RCC 7860 (cell line): ENCODE measurements around the gene TBCD.

ENCODE experiments used
- DNase-seq: peaks from one replicate; pipeline ENCODE4 v3.0.0-alpha.2; 2015; ENCODE audit warnings: low spot score
- FAIRE-seq: peaks from 2 replicates; lab custom pipeline; 2012; peaks lifted over from hg19 to GRCh38; lab: Jason Lieb, UNC

Gene TBCD

DNA sequence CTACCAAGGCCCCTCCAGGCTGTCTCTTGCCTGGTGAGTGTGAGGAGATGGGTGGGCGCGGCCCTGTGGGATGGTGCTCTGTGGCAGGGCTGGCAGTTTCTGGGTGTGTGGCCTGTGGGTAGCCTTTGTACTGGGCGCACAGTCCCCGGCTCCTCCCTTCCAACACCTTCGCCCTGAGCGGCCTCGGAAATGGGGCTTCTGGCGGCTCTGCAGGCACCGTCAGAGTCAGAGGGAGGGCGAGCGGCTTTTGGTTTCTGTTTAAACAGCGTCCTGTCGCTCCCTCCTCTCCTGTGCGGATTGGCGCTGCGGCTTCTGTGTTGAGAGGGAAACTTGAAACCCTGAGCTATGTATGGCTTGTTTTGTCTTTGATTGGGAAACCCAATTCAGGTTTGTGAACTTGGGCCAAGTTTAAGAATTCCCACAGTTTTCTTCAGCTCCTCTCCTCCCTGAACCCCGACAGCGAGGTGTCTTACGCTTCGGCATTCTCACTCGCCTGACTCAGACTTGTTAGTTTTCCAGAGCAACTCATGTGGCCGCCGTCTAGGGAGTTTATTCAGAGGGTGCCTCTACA is 96.2 kb downstream of the TBCD start:
- DNase-seq (no peak), FAIRE-seq (no peak)

DNA sequence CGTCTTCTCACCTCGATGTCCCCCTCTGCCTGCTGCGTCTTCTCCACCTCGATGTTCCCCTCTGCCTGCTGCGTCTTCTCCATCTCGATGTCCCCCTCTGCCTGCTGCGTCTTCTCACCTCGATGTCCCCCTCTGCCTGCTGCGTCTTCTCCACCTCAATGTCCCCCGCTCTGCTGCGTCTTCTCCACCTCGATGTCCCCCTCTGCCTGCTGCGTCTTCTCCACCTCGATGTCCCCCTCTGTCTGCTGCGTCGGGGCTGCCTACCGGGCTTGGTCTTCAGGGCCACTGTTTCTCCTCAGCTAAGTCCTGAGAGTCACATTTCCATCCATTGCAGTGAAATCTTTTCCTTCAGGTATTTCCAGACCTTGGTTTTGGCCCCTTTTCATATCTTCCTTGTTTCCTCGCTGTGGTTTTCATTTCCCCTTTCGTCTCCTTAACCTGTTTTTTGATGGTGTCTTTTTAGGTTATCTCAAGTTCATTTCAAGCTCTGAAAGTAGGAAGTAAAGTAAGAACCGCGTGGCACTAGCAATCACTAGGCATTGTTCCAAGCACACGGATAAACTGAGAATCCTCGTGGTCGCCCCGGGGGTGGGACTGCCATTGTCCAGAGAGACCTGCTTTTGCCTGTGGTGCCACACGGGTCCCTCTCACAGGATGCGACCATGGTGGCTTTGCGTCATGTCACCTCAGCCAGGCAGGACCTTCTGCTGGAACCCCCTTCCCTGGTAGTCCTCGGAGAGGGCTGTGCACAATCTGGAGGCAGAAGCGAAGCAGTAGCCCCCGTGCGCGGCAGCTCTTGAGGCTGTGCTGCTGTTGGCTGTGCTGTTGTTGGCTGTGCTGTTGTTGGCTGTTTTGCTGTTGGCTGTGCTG is 97.4 kb downstream of the TBCD start:
- no peak for DNase-seq
- no peak for FAIRE-seq

DNA sequence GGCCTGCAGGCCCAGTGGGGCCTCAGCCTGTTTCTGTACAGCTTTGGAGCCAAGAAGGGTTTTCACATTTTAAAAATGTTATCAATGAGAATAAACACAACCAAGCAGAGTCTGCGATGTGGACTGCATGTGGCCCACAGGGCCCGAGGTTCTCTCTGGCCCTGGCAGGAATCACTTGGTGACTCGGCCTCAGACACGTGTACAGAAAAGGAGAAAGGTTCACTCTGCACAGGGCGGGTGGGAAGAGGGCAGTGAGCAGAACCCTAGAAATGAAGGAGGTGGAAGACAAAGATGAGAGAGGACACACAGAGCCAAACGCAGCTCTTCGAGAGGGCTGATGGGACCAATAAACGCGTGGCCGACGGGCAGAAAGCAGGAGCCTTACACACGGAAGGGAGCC is 99.5 kb downstream of the TBCD start:
- no peak for FAIRE-seq
- DNase-seq, result no peak

DNA sequence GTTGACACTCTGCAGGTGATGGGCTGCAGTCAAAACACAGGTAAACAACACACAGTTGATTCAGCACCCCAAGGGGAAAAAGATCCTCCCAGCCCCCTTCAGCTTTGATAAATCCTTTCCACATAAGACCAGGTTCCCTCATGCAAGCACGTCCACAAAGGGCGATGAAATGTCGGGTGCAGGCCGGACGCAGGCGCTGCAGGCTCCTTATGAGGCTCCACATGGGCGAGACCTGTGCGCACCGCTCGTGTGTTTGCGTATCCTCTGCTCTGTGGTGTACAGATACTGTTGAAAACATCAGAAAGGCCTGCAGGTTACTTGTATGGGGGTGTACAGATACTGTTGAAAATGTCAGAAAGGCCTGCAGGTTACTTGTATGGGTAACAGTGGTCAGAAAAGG is 102.4 kb downstream of the TBCD start:
- FAIRE-seq (no peak), DNase-seq (no peak)

DNA sequence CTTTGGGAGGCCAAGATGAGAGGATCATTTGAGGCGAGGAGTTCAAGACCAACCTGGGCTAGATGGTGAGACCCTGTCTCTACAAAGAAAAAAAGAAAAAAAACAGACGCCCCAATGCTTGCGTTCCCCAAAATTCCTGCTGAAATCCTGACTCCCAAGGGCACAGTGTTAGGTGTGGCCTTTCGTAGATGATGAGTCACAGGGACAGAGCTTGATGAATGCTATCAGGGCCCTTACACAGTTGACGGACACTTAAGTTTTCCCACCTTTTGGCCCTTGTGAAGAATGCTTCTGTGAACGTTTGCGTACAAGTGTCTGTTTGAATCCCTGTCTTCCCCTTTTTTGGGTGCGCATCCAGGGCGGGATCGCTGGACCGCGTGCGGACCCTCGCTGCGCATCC is 104.5 kb downstream of the TBCD start:
- no peak for FAIRE-seq
- no peak for DNase-seq

DNA sequence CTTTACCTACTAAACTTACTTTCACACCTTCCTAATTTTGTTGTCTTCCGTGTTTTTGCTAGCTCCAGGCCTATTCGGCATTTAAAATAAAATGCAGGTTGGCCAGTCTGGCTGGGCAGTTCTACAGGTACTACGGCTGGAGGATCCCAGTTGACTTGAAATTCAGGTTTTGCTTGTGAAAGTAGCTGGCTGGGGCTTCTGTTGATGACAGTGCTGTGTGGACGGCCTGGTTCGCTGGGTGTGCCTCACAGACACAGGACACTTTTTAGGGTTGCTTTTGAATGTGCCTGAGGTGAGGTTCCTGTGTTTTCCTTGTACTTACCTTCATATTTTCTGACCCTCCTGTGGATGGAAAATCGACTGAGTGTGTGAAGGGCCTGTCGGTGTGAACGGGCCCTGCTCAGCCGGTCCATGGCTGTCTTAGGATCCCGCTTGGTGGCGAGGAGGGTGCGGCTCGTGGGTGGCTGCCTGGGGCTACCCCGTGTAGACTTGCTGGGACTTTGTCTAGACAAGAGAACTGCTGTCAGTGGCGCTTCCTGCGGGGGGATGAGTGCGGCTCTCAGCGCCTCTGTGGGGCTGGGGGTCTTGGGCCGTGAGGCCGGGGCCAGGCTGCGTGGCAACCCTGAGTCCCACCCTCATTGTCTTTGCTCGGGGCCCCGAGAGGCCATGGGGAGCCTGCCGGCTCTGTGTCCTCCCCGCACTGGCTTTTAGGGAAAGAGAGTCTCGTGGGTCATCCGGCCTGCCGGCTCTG is 106.7 kb downstream of the TBCD start:
- DNase-seq, result no peak
- no peak for FAIRE-seq

DNA sequence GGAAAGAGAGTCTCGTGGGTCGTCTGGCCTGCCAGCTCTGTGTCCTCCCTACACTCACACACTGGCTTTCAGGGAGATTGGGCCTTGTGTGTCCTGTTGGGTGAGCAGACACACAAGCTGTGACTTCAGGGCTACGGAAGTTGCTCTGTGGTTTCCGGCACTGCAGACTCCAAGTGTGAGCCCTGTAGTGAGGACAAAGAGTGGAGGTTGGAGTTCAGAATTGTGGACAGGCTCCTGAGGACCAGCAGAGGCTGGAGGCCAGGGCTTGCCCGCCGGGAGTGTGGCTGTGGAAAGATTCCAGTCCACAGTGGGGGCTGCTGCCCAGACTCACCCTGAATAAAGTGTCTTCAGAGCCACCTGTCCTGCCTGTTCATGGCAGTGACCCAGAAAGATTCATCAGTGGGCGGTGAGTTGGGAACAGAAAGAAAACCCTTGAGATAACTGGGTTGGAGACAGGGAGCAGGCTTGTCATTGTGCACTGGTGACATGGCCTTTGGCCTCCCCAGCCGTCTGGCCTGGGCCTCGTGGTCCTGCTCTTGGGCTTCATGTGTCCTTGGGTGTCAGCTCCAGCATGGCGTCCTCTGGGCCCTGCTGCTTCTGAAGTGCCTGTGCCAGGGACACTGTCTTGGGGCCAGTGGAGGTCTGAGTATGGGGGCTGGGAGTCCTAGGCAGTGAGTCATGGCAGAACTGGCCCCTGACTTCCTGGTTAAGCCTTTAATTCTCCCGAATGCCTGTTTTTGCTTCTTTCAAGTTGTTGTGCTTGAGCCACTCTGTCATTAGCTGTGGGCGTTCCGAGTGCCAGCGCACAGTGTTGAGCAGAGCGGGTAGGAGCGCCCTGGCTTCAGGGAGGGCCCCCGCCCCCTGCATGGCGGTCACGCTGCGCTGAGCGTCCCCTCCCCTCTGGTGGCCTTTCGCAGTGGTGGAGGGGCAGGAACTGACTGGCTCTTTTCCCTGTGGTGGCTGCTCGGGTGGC is 107.9 kb downstream of the TBCD start:
- peak; percentile 83 for FAIRE-seq
- peak; percentile 91 for DNase-seq

DNA sequence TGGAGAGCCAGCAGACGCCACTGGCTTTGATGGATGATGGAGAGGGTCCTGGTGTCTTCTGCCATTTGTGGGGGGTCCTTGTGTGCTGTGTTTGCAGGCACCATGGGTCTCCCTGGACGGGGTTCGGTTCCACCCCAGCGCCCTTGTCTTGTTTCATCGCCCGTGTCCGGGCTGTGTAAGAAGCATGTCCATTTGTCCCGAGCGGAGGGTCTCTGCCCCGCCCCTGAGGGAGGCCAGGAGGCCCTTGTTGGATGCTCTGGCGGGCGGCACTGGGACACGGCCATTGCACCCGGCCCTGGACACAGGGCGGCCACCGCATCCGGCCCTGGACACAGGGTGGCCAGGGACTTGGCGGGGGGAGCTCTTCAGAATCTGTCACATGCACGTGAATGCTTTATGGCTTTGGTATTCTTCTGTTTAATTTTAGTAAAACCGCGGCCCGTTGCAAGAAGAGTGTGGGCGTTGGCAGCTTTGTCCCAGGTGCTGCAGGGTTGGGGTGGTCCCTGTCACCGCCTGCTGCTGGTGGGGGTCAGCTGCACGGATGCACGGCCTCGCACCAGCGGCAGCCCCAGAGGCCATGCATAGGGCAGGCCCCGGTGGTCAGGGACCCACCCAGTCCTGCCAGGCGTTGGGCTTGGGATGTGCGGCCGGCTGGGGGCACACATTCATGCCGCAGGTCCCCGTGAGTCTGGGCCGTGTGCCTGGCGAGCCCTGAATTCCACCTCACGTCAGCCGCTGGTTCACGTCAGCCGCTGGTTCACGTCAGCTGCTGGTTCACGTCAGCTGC is 108.9 kb downstream of the TBCD start:
- no peak for FAIRE-seq
- DNase-seq, result no peak

DNA sequence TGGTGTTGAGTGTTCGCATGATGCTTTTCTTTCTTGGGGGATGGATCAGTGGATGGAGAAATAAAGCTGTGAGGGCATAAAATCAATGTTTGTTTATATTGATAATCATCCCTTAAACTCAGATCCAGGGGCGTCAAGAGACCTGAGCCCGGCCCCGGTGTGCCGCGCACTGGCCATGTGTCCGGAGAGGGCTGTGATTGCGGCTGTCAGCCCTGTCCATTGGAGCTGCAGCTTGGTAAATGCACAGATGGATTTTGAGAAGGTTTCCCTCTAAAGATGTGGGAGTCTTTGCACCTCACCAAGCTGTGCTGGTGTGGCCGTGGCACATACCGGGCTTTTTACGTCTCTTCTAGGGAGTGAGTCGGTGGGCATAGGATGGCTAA is 109.5 kb downstream of the TBCD start:
- FAIRE-seq (no peak), DNase-seq (no peak)

DNA sequence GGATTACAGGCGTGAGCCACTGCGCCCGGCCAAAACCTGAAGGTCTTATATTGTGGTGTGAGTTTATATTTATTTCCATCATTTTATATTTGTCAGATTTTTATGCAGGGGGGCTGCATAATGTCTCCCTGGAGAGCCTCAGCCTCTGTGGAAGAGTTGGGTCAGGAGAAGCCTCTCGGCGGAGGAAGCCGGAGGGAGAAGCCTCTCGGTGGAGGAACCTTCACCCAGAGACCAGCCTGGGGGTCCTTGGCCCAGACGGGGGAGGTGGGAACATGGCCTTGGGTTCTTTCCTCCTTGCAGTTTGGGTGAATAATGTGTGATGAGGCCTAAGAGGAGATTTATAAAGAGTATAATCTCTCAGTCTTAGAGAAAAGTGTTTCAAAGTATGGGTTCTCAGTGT is 110.3 kb downstream of the TBCD start:
- DNase-seq (no peak), FAIRE-seq (no peak)

DNA sequence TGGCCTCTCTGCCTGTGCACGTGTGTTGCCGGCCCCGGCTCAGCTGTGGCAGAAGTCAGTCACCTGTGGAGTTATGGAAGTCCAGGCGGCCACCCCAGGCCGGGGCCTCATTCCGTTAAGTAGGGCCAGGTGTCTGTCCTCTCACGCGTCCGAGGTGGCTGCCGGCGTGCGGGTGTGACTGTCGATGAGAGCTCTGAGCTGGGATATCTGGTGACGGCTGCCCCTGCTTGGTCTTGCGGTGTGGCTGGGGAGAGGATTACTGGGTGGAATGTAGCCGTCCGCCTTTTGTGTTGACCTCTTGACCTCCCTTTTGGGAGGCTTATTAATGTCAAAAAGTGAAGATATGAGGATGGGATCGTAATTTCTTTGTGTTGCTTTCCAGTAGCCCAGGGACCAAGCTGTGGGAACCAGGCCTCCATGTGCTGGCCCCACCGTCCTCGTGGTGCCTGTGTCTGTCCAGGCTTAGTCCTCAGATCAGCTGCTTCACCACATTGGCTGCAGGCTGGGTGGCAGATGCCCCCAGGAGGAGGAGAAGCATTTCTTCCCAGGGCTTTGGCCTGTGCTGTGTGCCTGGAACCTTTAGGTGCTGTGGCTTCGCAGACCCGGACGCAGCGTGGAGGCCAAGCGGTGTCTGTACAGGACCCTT is 111.0 kb downstream of the TBCD start:
- no peak for DNase-seq
- no peak for FAIRE-seq

DNA sequence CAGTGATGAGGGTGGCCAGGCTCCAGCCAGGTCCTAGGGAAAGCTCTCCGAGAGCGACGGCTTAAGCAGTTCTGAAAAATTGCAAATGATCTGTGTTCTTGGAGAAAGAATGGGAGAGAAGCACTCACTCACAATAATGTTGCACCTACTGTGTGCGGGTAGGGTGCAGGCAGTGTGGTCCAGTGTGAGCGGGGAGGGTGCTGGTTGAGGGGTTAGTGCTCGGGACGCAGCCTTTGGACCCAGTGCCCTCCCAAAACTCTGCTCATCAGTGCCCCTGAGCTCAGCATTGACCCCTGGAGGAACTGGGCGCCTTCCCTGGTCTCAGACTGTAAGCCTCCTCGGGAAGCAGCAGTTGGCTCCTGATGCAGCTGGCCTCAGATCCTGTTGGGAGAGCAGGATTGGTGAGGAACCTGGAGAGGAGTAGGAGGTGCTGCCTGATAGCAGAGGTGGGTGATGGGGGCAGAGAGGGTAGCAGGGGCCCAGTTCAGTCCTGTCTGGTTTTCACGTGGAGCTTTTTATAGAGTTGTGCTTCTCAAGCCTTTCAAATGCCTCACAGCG is 111.6 kb downstream of the TBCD start:
- no peak for FAIRE-seq

DNA sequence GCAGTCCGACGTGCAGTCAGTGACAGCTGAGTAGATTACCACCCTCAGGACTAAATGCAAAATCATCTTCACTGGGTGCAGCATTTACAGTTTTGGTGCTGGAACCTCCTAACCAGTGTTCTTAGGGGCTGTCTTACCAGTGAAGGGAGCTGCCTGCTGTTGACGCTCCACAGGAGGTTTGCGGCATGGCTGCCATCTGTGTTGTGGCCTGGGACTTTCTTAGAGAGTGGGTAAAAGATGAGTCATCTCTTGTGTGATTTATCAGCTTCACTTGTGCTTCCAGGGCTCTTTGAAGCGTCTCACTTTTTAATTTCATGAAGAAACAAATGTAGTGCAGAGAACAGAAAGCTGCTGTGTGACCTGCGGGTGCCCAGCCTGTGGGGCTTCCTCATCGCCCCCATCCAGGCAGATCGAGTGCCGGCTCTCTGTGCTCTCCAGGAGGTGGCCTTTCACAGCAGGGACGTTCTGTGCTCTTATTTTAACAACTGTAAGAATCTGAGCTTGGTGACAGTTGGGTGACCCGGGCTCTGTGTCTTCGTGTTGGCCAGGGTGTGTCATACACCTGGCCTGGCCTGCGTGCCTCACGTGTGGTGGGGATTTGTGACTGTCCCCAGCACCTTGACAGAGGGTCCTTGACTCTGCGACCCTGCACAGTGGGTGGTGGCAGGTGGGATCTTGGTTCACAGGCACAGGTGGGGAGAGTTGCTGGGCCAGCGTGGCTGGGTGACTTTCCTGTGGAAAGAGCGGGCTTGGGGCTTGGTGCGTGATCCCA is 112.3 kb downstream of the TBCD start:
- FAIRE-seq (peak; percentile 92), DNase-seq (peak; percentile 84)

More for the DNA sequence above, 111.6 kb downstream of the TBCD start:
- DNase-seq, result no peak

DNA sequence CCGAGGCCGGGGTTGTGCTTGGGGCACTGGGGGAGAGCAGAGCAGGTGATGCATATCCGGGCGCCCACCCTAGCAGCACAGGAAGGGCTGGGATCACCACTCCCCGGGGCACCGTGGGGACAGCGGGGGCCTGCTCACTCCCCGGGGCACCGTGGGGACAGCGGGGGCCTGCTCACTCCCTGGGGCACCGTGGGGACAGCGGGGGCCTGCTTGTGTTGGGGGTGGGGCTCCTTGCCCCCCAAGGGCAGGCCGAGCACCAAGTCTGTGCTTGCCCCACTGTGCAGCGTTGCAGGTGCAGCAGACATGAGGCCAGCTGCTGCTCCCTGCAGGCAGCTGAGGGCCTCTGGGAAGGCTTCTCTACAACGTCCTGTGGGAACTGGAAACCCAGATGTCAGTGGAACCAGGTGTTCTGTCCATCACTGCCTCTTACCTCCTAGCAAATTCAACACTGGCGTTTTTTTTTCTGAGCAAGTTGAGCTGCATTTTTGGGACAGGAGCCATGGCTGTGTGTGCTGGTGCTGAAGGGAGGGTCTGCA is 112.9 kb downstream of the TBCD start:
- no peak for DNase-seq
- no peak for FAIRE-seq

DNA sequence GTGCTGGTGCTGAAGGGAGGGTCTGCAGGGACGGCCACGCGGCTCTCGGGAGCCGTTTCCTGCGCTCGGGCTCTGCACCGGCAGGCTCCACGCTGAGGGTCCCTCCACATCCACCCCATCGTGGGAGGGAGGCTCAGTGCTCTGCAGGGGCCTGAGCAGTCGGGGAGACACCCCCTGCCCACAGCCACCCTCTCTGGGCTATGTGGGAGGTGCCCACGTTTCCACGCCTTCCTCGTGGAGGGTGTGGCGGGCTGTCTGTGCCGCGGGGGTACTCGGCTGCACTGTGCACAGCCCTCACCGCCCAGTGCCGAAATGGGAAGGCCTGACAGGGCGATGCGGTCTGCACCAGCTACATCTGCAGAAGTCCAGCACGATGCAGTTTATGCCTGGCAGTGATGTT is 113.4 kb downstream of the TBCD start:
- FAIRE-seq, result no peak
- no peak for DNase-seq

DNA sequence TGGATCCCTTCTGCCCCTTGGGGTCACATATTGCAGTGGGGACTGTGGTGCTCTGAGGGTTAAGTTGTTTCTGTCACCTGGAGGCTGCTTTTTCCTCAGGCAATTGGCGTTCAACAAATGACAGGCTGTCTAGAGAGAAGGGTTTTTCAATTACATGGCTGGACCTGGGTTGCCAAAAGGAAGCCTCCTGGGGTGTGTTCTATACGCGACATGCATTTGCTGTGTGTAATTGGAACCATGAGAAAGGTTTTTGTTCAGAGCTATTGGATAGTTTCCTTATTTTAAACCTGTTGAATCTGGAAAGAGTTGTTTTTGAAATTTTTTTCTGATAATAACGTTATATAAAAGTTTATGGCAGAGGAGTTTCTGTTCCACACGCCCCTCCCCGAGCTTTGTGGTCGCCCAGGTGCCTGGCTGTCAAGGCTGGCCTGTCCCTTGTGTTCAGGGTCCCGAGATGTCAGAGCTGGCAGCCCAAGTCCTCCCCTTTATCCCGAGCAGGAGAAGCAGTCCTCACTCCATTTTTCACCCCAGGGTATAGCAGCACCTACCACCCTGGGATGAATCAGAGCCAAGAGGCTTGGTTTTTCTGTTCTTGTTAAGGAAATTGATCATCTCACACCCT is 114.0 kb downstream of the TBCD start:
- no peak for FAIRE-seq
- DNase-seq, result no peak

DNA sequence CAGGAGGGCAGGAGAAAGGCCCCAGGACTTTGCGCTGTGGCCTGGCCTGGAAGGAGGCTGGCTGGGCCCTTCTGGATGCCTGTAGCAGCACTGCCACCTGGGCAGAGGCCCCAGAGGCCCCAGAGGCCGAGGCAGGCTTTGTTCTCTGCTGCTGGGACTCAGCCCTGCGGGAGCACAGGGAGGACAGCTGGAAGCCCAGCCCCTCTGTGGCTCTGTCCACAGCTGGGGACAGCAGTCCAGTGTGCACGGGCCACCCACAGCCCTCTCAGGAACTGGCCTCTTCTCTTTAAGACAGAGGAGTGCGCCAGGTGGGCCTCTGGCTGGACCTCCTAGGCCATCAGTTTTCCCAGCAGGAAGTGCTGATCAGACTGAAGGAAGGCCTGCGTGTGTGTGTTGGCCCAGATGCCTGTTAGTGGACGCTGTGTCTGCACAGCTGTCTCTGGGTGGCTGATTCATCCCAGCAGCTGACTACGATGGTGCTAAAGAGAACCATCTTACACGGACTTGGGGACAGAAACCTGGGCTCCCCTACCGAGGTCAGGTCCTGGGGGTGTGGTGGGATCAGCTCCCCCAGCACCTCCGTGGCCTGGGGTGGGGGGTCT is 114.8 kb downstream of the TBCD start:
- FAIRE-seq (no peak), DNase-seq (no peak)
